ENCODE data around the gene TAF4. TPM values are rescaled to one million over a fixed set of nuclear protein-coding genes. Genes with fewer than 3 reads are reported as not detected.

Gene TAF4
- total and polyA plus RNA-seq, 3 donors from 2014 or later, result 30.7 to 111 (median 107) TPM

DNA sequence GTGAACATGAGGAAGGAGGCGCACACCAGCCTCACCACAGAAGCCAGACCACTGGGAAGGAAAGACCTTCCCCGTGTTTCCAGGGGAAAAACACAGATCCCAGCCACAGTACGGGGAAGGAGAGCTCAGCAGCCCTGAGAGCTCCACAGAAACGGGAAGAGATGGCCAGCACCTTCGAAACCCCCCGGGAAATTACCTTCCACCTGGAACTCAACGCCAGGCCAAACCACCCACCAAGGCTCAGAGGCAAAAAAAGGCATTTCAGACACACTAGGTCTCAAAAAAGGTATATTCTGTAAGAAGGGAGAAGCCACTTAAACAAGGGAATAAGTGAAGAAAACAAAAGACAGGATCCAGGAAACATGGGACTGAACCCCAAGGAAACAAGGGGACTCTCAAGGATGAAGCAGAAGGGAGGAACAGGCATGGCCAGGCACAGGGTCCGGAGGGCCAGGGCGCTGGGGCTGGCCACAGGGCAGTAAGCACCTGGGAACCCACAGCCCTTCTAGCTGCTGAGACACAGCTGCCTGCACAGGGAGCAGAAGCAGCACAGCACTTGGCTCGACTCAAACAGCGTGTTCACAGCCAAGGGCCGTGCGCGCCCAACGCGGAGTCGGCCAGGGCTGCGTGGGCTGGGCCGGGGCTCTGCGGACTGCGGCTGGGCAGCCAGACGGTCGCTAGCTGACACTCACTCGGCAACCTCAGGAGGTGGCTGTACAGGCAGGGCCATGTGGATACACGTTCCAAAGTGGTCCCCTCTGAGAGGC lies 44.6 kb downstream of the TAF4 start:
- Histone ChIP-seq H3K4me3 (no peak overlapping the region), H3K9me3 (no peaks in the 10 kb centered on the region), H3K4me1 (peaks cover 70% of the 10 kb centered on the region), H3K27ac (peak overlapping the region; percentile 21 to 72), H3K36me3 (ENCODE audit: low read depth, missing control alignments) (no peaks in the 10 kb centered on the region), H3K27me3 (no peaks in the 10 kb centered on the region)
- DNase-seq, result peak; percentile 86
- intact Hi-C loops (cut with DNase I; ENCODE audit: low total_unique reads), result loop anchor here (5.0 kb wide), 1 partner anchor 101 kb away; the partner anchor contains the start of gene LSM14B
- TF ChIP-seq, protein P1, sequence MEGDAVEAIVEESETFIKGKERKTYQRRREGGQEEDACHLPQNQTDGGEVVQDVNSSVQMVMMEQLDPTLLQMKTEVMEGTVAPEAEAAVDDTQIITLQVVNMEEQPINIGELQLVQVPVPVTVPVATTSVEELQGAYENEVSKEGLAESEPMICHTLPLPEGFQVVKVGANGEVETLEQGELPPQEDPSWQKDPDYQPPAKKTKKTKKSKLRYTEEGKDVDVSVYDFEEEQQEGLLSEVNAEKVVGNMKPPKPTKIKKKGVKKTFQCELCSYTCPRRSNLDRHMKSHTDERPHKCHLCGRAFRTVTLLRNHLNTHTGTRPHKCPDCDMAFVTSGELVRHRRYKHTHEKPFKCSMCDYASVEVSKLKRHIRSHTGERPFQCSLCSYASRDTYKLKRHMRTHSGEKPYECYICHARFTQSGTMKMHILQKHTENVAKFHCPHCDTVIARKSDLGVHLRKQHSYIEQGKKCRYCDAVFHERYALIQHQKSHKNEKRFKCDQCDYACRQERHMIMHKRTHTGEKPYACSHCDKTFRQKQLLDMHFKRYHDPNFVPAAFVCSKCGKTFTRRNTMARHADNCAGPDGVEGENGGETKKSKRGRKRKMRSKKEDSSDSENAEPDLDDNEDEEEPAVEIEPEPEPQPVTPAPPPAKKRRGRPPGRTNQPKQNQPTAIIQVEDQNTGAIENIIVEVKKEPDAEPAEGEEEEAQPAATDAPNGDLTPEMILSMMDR (IDR thresholded peaks at IDR 0.05), result no peak
- no peak for TF ChIP-seq POLR2A (IDR thresholded peaks at IDR 0.05)
- WGBS, 2 donors, result 42 to 53% methylated on average over 25 of the region's 25 CpGs

DNA sequence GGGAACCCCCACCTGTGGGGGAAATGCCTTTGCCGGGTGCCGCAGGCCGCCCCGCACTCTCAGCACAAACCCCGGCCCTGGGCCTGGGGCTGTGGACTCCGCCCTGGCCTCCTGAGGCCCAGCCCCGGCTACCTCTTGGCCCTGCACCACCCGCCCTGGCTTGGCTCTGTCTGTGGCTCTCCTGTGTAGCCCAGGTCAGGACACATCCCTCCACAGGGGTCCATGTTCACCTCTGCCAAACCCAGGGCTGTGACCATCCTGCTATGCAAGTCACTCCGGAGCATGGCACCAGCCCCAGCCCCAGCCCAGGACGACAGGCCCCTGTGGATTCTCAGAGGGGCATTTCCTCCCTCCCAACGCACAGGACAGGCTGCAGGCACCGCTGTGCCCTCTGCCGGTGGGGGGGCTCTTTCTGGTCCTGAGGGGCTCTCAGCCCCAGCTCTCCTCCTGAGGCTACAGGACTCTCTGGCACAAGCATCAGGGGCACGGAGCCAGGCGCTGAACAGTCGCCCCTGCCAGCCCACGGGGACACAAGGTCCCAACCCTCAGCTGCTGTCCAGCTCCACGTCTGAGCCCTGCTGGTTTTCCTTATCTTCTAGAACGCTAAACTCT lies 45.7 kb downstream of the TAF4 start:
- no peak overlapping the region for H3K4me3 ChIP-seq
- no peaks in the 10 kb centered on the region for H3K36me3 ChIP-seq (ENCODE audit: low read depth, missing control alignments)
- intact Hi-C loops (cut with DNase I; ENCODE audit: low total_unique reads), result loop anchor here (5.0 kb wide), 1 partner anchor 102 kb away; the partner anchor contains the start of gene LSM14B
- TF ChIP-seq, protein P1 (IDR thresholded peaks at IDR 0.05), result no peak
- TF ChIP-seq POLR2A (IDR thresholded peaks at IDR 0.05), result no peak
- WGBS, 2 donors, result 36 to 47% methylated on average over 10 to 19 of the region's 19 CpGs
- no peaks in the 10 kb centered on the region for H3K9me3 ChIP-seq
- peak overlapping the region; percentile 21 to 72 for H3K27ac ChIP-seq
- no peaks in the 10 kb centered on the region for H3K27me3 ChIP-seq
- H3K4me1 ChIP-seq, result peaks cover 63% of the 10 kb centered on the region
- peak; percentile 85 for DNase-seq

DNA sequence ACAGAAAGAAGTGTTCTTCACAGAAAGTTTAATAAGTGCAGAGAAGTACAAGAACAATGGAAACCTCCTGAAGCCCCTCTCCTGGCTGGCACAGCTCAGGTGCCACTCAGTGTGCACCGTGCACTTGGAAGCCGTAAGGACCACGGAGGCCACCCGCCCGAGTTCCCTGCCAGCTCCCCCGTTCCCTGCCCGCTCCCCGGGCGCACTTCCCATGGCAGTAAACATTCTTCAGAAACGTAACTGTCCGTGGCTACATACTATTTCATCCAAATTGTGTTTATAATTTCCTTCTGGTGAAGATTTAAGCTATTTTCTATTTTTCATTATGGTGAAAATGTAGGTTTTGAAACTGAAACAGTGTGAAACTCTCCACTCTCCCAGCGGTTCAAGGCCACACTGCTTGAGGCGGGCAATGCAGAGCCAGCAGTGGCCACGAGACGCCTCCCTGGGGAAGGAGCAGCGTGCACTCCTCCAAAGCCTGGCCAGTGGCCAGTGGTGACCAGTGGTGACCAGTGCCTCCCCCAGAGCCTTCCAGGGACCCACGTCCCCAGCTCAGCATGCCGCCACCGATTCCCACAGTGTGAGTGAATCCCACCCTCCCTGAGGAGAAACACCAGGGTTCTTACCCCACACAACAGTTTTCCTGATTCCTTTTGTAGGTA lies 46.4 kb downstream of the TAF4 start:
- intact Hi-C loops (cut with DNase I; ENCODE audit: low total_unique reads), result no loop called here
- no peaks in the 10 kb centered on the region for H3K36me3 ChIP-seq (ENCODE audit: low read depth, missing control alignments)
- H3K9me3 ChIP-seq, result no peaks in the 10 kb centered on the region
- DNase-seq, result peak; percentile 94
- H3K27me3 ChIP-seq, result no peaks in the 10 kb centered on the region
- H3K27ac ChIP-seq, result peak overlapping the region; percentile 21 to 72
- H3K4me1 ChIP-seq, result peaks cover 63% of the 10 kb centered on the region
- no peak overlapping the region for H3K4me3 ChIP-seq
- WGBS, 2 donors, result 34 to 40% methylated on average over 19 of the region's 19 CpGs
- TF ChIP-seq, protein P1 (IDR thresholded peaks at IDR 0.05), result no peak
- no peak for TF ChIP-seq POLR2A (IDR thresholded peaks at IDR 0.05)

DNA sequence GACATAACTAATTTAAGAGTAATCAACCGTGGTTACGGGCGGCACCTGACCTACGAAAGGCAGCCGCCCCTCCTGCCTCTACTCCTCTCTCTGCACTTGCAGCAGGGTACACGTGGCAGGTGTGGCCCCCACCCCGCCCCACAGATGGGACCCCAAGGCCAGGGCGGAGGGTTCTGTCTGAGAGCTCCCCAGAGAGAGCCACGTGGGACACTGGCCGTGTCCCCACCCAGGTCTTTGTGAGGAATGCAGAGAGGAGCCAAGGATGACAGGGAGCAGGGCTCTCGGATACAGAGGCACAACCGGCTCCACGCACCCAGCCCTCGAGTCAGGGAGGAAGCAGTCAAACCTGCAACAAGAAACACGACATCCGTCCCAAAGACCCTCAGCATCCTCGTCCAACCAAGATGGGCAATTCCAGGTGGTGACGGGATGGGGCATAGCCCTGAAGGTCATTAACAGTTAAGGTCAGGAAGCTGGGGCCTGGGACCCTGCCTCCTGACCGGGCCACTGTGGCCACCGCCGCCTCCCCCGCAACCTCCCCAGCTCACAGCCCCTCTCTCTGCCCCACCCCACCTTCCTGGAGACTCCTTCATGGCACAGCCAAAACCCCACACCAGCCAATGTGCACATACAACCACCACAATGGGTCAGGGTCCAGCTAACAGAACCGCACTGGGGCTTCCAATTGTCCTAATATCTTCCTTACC lies 47.1 kb downstream of the TAF4 start:
- H3K27ac ChIP-seq, result peak overlapping the region; percentile 21 to 57
- WGBS, 2 donors, result 52 to 70% methylated on average over 22 to 23 of the region's 23 CpGs
- intact Hi-C loops (cut with DNase I; ENCODE audit: low total_unique reads), result no loop called here
- no peaks in the 10 kb centered on the region for H3K9me3 ChIP-seq
- TF ChIP-seq POLR2A (IDR thresholded peaks at IDR 0.05), result no peak
- TF ChIP-seq, protein P1 (IDR thresholded peaks at IDR 0.05), result no peak
- DNase-seq, result no peak
- H3K36me3 ChIP-seq (ENCODE audit: low read depth, missing control alignments), result no peaks in the 10 kb centered on the region
- H3K4me3 ChIP-seq, result no peak overlapping the region
- H3K4me1 ChIP-seq, result peaks cover 63% of the 10 kb centered on the region
- H3K27me3 ChIP-seq, result no peaks in the 10 kb centered on the region

Measured in testis (tissue), 3 donors.